K562 (cell line): Measurements from ENCODE around the gene NLK. TPM values are rescaled to one million over a fixed set of nuclear protein-coding genes. Genes with fewer than 3 reads are reported as not detected.

Source experiments
- ATAC-seq: fragments of 200-7000 bp; cut with Tn5 transposase; 3 replicates; pipeline ENCODE4 v1.9.1; 2020; ENCODE audit warnings: moderate library complexity
- BruUV-seq: library from RNA; stranded (reverse); fragments of 400-500 nt; replicated peaks from 2 replicates; lab custom pipeline; 2021; lab: Mats Ljungman, UMichigan
- CTCF ChIA-PET: fragments of 300-600 bp; formaldehyde crosslinking; extraction: SDS; loops from one replicate; lab custom pipeline; 2021; ENCODE audit warnings: low intra/inter-chr PET ratio; lab: Yijun Ruan, JAX
- POLR2A ChIA-PET: fragments of 300-600, 350-650 bp; sonication (Branson Sonifier 250); formaldehyde crosslinking; extraction: SDS; loops from one replicate; lab custom pipeline; 2021; ENCODE audit warnings: antibody characterized with exemption, inconsistent platforms; lab: Yijun Ruan, JAX
- DNase-seq, 4 experiments: peaks; one replicate each; pipeline versions ENCODE4 v3.0.0 to v3.0.0-alpha.2; 2011 to 2018; ENCODE audit warnings: low spot score in 3 of 4, mixed read lengths in 3 of 4; ENCODE audit errors: extremely low read depth in 1 of 4
- FAIRE-seq: peaks from 2 replicates; lab custom pipeline; 2011; peaks lifted over from hg19 to GRCh38; lab: Jason Lieb, UNC
- H2AFZ ChIP-seq: 2 replicates; pipeline ENCODE4 v1.6.0; 2011; ENCODE audit warnings: low read depth, low read length, control low read depth, inconsistent platforms
- H3K27ac ChIP-seq: fragments of 200-600 bp; 3 replicates; pipeline ENCODE4 v1.8.0; 2011; ENCODE audit warnings: low read depth, mild to moderate bottlenecking, control low read depth, inconsistent platforms, low read length, moderate library complexity, mixed read lengths; ENCODE audit errors: extremely low read depth
- H3K27me3 ChIP-seq, 2 experiments: fragments of 300-600 bp in 1 of 2; 2 replicates in 1 of 2; 3 replicates in 1 of 2; pipeline versions ENCODE4 v1.6.0 to v1.8.0; 2011; ENCODE audit warnings: inconsistent platforms in 2 of 2, low read length in 2 of 2, mild to moderate bottlenecking in 1 of 2, mixed read lengths in 1 of 2, moderate library complexity in 1 of 2; ENCODE audit not compliant: control insufficient read depth in 2 of 2, insufficient read depth in 2 of 2
- H3K36me3 ChIP-seq: fragments of 300-600 bp; 3 replicates; pipeline ENCODE4 v1.8.0; 2011; ENCODE audit warnings: mild to moderate bottlenecking, low read length, inconsistent platforms; ENCODE audit not compliant: control insufficient read depth, insufficient read depth
- H3K4me1 ChIP-seq, 2 experiments: fragments of 200-600 bp in 1 of 2; replicated peaks in 1 of 2; 2 replicates in 1 of 2; 3 replicates in 1 of 2; pipeline versions ENCODE4 v1.5.1 to v1.8.0; 2011; ENCODE audit warnings: inconsistent platforms in 2 of 2, low read length in 2 of 2, mild to moderate bottlenecking in 1 of 2, mixed read lengths in 1 of 2, moderate library complexity in 1 of 2; ENCODE audit not compliant: control insufficient read depth in 2 of 2, insufficient read depth in 2 of 2
- H3K4me2 ChIP-seq: 2 replicates; pipeline ENCODE4 v1.6.1; 2011; ENCODE audit warnings: low read length, control low read depth, inconsistent platforms, mixed read lengths; ENCODE audit not compliant: insufficient read depth
- H3K4me3 ChIP-seq: fragments of 200-600 bp; sonication (generic), shearing (Covaris generic); 2 replicates; pipeline ENCODE4 v1.5.1; 2016; ENCODE audit warnings: control low read depth, inconsistent platforms
- H3K79me2 ChIP-seq: fragments of 200-600 bp; 3 replicates; pipeline ENCODE4 v1.8.0; 2011; ENCODE audit warnings: low read length, inconsistent platforms; ENCODE audit not compliant: control insufficient read depth, insufficient read depth
- H3K9ac ChIP-seq, 2 experiments: 2 replicates each; pipeline versions ENCODE4 v1.6.0 to v1.6.1; 2011; ENCODE audit warnings: low read depth in 2 of 2, low read length in 2 of 2, control low read depth in 1 of 2, inconsistent platforms in 1 of 2, mild to moderate bottlenecking in 1 of 2, mixed read lengths in 1 of 2; ENCODE audit not compliant: insufficient read depth in 1 of 2
- H3K9me1 ChIP-seq: one replicate; pipeline ENCODE4 v1.6.0; 2011; ENCODE audit warnings: inconsistent platforms, mild to moderate bottlenecking, low read length, moderate library complexity; ENCODE audit not compliant: control insufficient read depth, insufficient read depth
- H3K9me3 ChIP-seq: replicated peaks from 2 replicates; pipeline ENCODE4 v1.5.1; 2011; ENCODE audit warnings: low read depth, low read length, inconsistent platforms; ENCODE audit not compliant: control insufficient read depth, insufficient read depth
- H4K20me1 ChIP-seq: replicated peaks from 2 replicates; pipeline ENCODE4 v1.6.1; 2011; ENCODE audit warnings: low read length, inconsistent platforms, mixed read lengths; ENCODE audit not compliant: control insufficient read depth, insufficient read depth
- CXXC5 ChIP-seq: fragments of 250-450 bp; sonication (Bioruptor Pico); IDR thresholded peaks from 2 replicates; pipeline ENCODE4 v1.8.0; 2022; ENCODE audit warnings: inconsistent platforms, mild to moderate bottlenecking, moderate library complexity
- ESRRA ChIP-seq: fragments of 450-650 bp; IDR thresholded peaks from 2 replicates; pipeline ENCODE4 v1.6.1; 2014; ENCODE audit warnings: low read depth, mild to moderate bottlenecking, moderate library complexity, borderline replicate concordance
- FIP1L1 ChIP-seq: fragments of 200-400 bp; formaldehyde crosslinking; IDR thresholded peaks from 2 replicates; pipeline ENCODE4 v1.6.1; 2018; ENCODE audit warnings: mild to moderate bottlenecking, low read depth, low read length; ENCODE audit not compliant: poor library complexity, severe bottlenecking
- HEY1 ChIP-seq: fragments of 250-450 bp; sonication (Bioruptor Pico); IDR thresholded peaks from 2 replicates; pipeline ENCODE4 v1.5.0; 2020; ENCODE audit warnings: mild to moderate bottlenecking, moderate library complexity, borderline replicate concordance
- JUN ChIP-seq, 2 experiments: sonication (generic) in 1 of 2; formaldehyde crosslinking in 1 of 2; IDR thresholded peaks; 2 replicates each; pipeline versions ENCODE4 v1.6.1 to v1.8.0; 2012 to 2022; ENCODE audit warnings: borderline replicate concordance in 2 of 2, mild to moderate bottlenecking in 2 of 2, improper control_type of control experiment in 1 of 2, low read depth in 1 of 2, low read length in 1 of 2, missing genetic modification reagents in 1 of 2
- KDM1A ChIP-seq, 2 experiments: fragments of 450-650 bp; IDR thresholded peaks; 2 replicates each; pipeline ENCODE4 v1.6.1; 2016; ENCODE audit warnings: mild to moderate bottlenecking in 2 of 2
- NCOR1 ChIP-seq: fragments of 450-650 bp; IDR thresholded peaks from 2 replicates; pipeline ENCODE4 v1.6.1; 2016; ENCODE audit warnings: mild to moderate bottlenecking, moderate library complexity
- PPARD ChIP-seq: fragments of 250-450 bp; sonication (Bioruptor Pico); IDR thresholded peaks from 2 replicates; pipeline ENCODE4 v1.8.0; 2022; ENCODE audit warnings: inconsistent platforms, mild to moderate bottlenecking, moderate library complexity
- STAG1 ChIP-seq: sonication (generic); formaldehyde crosslinking; IDR thresholded peaks from 2 replicates; pipeline ENCODE4 v1.5.0; 2020; ENCODE audit warnings: missing genetic modification reagents, borderline replicate concordance
- ZNF766 ChIP-seq: fragments of 200-800 bp; sonication (Bioruptor generic); conservative IDR thresholded peaks from 2 replicates; pipeline ENCODE4 v1.6.1; 2016; ENCODE audit warnings: missing genetic modification characterization, missing compliant biosample characterization
- ZNF778 ChIP-seq: fragments of 450-650 bp; formaldehyde crosslinking; IDR thresholded peaks from 2 replicates; pipeline ENCODE4 v1.4.0; 2020; ENCODE audit warnings: mild to moderate bottlenecking, moderate library complexity
- ZNF830 ChIP-seq: fragments of 250-450 bp; sonication (Bioruptor Pico); IDR thresholded peaks from 2 replicates; pipeline ENCODE4 v1.5.0; 2021; ENCODE audit warnings: mild to moderate bottlenecking
- WGBS: fragments of 100-300 bp; shearing (Covaris generic); methylation state at CpG from one replicate; pipeline ENCODE4 v1.1.6; 2016; ENCODE audit warnings: low coverage, mixed read lengths; ENCODE audit not compliant: insufficient coverage; ENCODE audit errors: missing lambda C conversion rate; 5-methylcytosine and 5-hydroxymethylcytosine counted together
- in situ Hi-C: fragments of 300-500 bp; cut with MboI; formaldehyde crosslinking; loops from 4 replicates; pipeline ENCODE4 v1.15.0; 2018; ENCODE audit warnings: inconsistent platforms, mixed read lengths
- intact Hi-C: fragments of 100-400 bp; cut with micrococcal nuclease; formaldehyde crosslinking; loops from 2 replicates; pipeline ENCODE4 v1.14.2; 2022
- polyA plus RNA-seq, 8 experiments: library from polyadenylated mRNA; depleted of rRNA in 4 of 8; stranded (reverse) in 5 of 8; unstranded in 3 of 8; fragments of >200 nt; fragmentation: Nextera tagmentation in 2 of 8; fragmentation: Illumina TruSeq in 1 of 8; extraction: Ambion mirVana in 2 of 8; extraction: Trizol in 1 of 8; gene quantifications; 2 replicates each; pipeline versions ENCODE4 v1.2.1 to v1.2.3, GENCODE V29; 2011 to 2014; ENCODE audit warnings: inconsistent platforms in 1 of 8, missing spikeins in 1 of 8
- total RNA-seq, 7 experiments: library from RNA; depleted of rRNA in 6 of 7; stranded (reverse); fragments of >200 nt in 6 of 7; fragmentation: Illumina TruSeq in 2 of 7; extraction: Trizol in 2 of 7; gene quantifications; 2 replicates each; pipeline versions ENCODE4 v1.2.1 to v1.2.3, GENCODE V29; 2011 to 2021; ENCODE audit warnings: low replicate concordance in 1 of 7
- TF ChIP-seq, protein P1 (sequence below): fragments of 250-450 bp; sonication (Bioruptor Pico); IDR thresholded peaks from 2 replicates; pipeline ENCODE4 v1.8.0; 2021; ENCODE audit warnings: moderate library complexity, mild to moderate bottlenecking, inconsistent platforms
- TF ChIP-seq, protein P2 (sequence below): sonication (generic); formaldehyde crosslinking; IDR thresholded peaks from 2 replicates; pipeline ENCODE4 v1.8.0; 2022; ENCODE audit warnings: missing genetic modification reagents, mild to moderate bottlenecking, borderline replicate concordance
- TF ChIP-seq, protein P3 (sequence below): fragments of 450-650 bp; IDR thresholded peaks from one replicate; pipeline ENCODE4 v1.6.1; 2018; ENCODE audit warnings: mild to moderate bottlenecking, moderate library complexity; ENCODE audit not compliant: partially characterized antibody

The NLK gene
- total and polyA plus RNA-seq, 9 of the 15 experiments (the other 6 are each of a cell fraction or from before 2014, with no cell fraction given), result 10.9 to 59.6 (median 26.7) TPM

DNA sequence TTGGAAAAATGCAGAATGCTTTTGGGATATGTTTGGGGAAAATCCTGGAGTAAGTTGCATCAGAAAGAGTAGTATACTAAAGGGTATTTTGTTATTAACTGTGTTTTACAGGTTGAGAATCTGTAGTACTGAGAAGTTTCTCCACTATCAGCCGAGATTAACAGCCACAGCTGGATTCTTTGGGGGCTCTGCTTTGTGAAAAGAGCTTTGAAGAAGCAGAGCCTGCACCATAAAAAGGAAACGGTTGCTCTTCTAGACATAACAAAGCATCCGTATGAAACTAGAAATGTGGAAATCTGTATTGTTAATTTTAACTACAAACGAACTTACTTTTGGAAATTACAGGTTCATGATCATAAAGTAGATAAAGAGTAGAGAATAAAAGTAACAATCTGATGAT lies 5.3 kb downstream of the NLK start (continued):
- TF ChIP-seq, protein P1, sequence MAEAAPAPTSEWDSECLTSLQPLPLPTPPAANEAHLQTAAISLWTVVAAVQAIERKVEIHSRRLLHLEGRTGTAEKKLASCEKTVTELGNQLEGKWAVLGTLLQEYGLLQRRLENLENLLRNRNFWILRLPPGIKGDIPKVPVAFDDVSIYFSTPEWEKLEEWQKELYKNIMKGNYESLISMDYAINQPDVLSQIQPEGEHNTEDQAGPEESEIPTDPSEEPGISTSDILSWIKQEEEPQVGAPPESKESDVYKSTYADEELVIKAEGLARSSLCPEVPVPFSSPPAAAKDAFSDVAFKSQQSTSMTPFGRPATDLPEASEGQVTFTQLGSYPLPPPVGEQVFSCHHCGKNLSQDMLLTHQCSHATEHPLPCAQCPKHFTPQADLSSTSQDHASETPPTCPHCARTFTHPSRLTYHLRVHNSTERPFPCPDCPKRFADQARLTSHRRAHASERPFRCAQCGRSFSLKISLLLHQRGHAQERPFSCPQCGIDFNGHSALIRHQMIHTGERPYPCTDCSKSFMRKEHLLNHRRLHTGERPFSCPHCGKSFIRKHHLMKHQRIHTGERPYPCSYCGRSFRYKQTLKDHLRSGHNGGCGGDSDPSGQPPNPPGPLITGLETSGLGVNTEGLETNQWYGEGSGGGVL (CRISPR knock-in tag), result no peak
- TF ChIP-seq, protein P2, sequence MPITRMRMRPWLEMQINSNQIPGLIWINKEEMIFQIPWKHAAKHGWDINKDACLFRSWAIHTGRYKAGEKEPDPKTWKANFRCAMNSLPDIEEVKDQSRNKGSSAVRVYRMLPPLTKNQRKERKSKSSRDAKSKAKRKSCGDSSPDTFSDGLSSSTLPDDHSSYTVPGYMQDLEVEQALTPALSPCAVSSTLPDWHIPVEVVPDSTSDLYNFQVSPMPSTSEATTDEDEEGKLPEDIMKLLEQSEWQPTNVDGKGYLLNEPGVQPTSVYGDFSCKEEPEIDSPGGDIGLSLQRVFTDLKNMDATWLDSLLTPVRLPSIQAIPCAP, result no peak
- TF ChIP-seq, protein P3, sequence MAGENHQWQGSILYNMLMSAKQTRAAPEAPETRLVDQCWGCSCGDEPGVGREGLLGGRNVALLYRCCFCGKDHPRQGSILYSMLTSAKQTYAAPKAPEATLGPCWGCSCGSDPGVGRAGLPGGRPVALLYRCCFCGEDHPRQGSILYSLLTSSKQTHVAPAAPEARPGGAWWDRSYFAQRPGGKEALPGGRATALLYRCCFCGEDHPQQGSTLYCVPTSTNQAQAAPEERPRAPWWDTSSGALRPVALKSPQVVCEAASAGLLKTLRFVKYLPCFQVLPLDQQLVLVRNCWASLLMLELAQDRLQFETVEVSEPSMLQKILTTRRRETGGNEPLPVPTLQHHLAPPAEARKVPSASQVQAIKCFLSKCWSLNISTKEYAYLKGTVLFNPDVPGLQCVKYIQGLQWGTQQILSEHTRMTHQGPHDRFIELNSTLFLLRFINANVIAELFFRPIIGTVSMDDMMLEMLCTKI, result no peak

- no peaks in the 10 kb centered on the region for H3K9me1 ChIP-seq
- no peak overlapping the region for H3K27ac ChIP-seq
- H3K9me3 ChIP-seq, result no peaks in the 10 kb centered on the region
- H4K20me1 ChIP-seq, result peaks cover 8% of the 10 kb centered on the region; the same call in 1 of the 2 replicates
- FAIRE-seq (no peak), DNase-seq (no peak), ATAC-seq (no peak)
- peaks cover 37% of the 10 kb centered on the region for H3K36me3 ChIP-seq
- H3K27me3 ChIP-seq, result no peaks in the 10 kb centered on the region
- ChIA-PET POLR2A (interaction anchor here (1.0 to 1.6 kb wide), 4 partner anchors 8 to 101 kb away, joined by 3 to 4 read pairs (median 4); no protein-coding TSS in a partner anchor), CTCF (no interaction called here)
- BruUV-seq, result no TSS peak
- intact Hi-C loops (loop anchor here (5.0 to 10.0 kb wide), 2 partner anchors 126 to 157 kb away; partner anchors contain the start of gene LYRM9), in situ Hi-C loops (no loop called here)
- no peak overlapping the region for H3K4me3 ChIP-seq
- peaks cover 0 to 20% of the 10 kb centered on the region in 2 experiments; a peak in 4 of 5 replicates for H3K4me1 ChIP-seq
- TF ChIP-seq CXXC5 (CRISPR knock-in tag), result no peak
- TF ChIP-seq ZNF778 (CRISPR knock-in tag), result no peak
- no peak for TF ChIP-seq NCOR1
- no peak for TF ChIP-seq JUN (IDR thresholded peaks at IDR 0.05; ENCODE audit: borderline replicate concordance, low read depth, low read length)
- TF ChIP-seq JUN (CRISPR knock-in tag; IDR thresholded peaks at IDR 0.05; ENCODE audit: borderline replicate concordance), result no peak
- TF ChIP-seq STAG1 (CRISPR knock-in tag), result no peak
- no peak for TF ChIP-seq ZNF830 (CRISPR knock-in tag)
- no peak for TF ChIP-seq PPARD (CRISPR knock-in tag)
- TF ChIP-seq KDM1A (IDR thresholded peaks at IDR 0.05), result no peak
- TF ChIP-seq FIP1L1, result no peak
- TF ChIP-seq ZNF766 (CRISPR knock-in tag), result no peak
- TF ChIP-seq HEY1 (CRISPR knock-in tag), result no peak
- TF ChIP-seq ESRRA, result no peak
- no peak overlapping the region for H3K4me2 ChIP-seq
- H3K9ac ChIP-seq, result no peak overlapping the region
- WGBS, result 79% methylated on average over 1 of the region's 1 CpG
- H2AFZ ChIP-seq, result no peak overlapping the region
- H3K79me2 ChIP-seq, result peaks cover 97% of the 10 kb centered on the region
These were observed 6.6 kb downstream of the NLK start for GRCh38 chr17:28049071-28049470.
